ENCODE results near the gene FECH.

FECH gene

GRCh38 chr18:57579934-57580333 is 6.6 kb downstream of the FECH start:
- H3K4me3 ChIP-seq (ENCODE audit: low read depth, low read length) = no peak overlapping the region
- POLR2A ChIA-PET = interaction anchor here (0.6 kb wide), 1 partner anchor 16 kb away, joined by 4 read pairs; no protein-coding TSS in a partner anchor
- H3K36me3 ChIP-seq (ENCODE audit: control insufficient read depth in 2 of 2, insufficient read depth in 1 of 2, low read length in 2 of 2) = peaks cover 44 to 57% of the 10 kb centered on the region in 2 experiments
- H3K9me3 ChIP-seq (ENCODE audit: control insufficient read depth, insufficient read depth, low read depth, low read length) = no peaks in the 10 kb centered on the region
- H3K27ac ChIP-seq (ENCODE audit: extremely low read depth, low read depth, low read length) = no peak overlapping the region
- no peak for TF ChIP-seq ZNF530 (tag by site-specific recombination; IDR thresholded peaks at IDR 0.05; ENCODE audit: low read depth)
- TF ChIP-seq ZNF335 (tag by site-specific recombination; conservative IDR thresholded peaks at IDR 0.05) = no peak
- no peak for TF ChIP-seq ZSCAN23 (tag by site-specific recombination; IDR thresholded peaks at IDR 0.05)
- no peak for TF ChIP-seq ZNF596 (tag by site-specific recombination; IDR thresholded peaks at IDR 0.05)
- no peak for TF ChIP-seq KLF1 (tag by site-specific recombination; IDR thresholded peaks at IDR 0.05)
- TF ChIP-seq ZSCAN4 (tag by site-specific recombination; IDR thresholded peaks at IDR 0.05) = no peak
- no peak for TF ChIP-seq ZNF18 (tag by site-specific recombination; IDR thresholded peaks at IDR 0.05)
- no peak for TF ChIP-seq ZNF548 (tag by site-specific recombination; IDR thresholded peaks at IDR 0.05)
- TF ChIP-seq ZBTB20 (tag by site-specific recombination; IDR thresholded peaks at IDR 0.05) = no peak
- TF ChIP-seq ZNF558 (tag by site-specific recombination; IDR thresholded peaks at IDR 0.05) = no peak
- TF ChIP-seq PRDM2 (tag by site-specific recombination; IDR thresholded peaks at IDR 0.05; ENCODE audit: borderline replicate concordance) = no peak
- TF ChIP-seq IKZF3 (tag by site-specific recombination; IDR thresholded peaks at IDR 0.05) = no peak
- no peak for TF ChIP-seq PRDM4 (tag by site-specific recombination; IDR thresholded peaks at IDR 0.05)
- TF ChIP-seq ZNF324 (tag by site-specific recombination; IDR thresholded peaks at IDR 0.05) = no peak
- TF ChIP-seq ZSCAN5A (tag by site-specific recombination; IDR thresholded peaks at IDR 0.05) = no peak
- no peak for TF ChIP-seq ZNF48 (tag by site-specific recombination; IDR thresholded peaks at IDR 0.05)
- H3K4me1 ChIP-seq (ENCODE audit: control insufficient read depth, insufficient read depth, low read length) = peaks cover 3% of the 10 kb centered on the region
- CTCF ChIA-PET = interaction anchor here (1.0 kb wide), 1 partner anchor 18 kb away, joined by 3 read pairs; no protein-coding TSS in a partner anchor
